VCaP (cell line): ENCODE results near the gene MSLN.
"Not testable (repeated sequence)": the region's sequence is repeated elsewhere in the genome, so short reads cannot be mapped to it uniquely, and the experiment has no call there.

ENCODE experiments used
- H3K27ac ChIP-seq: fragments of 450-650 bp; 2 replicates; pipeline ENCODE4 v1.5.1; 2017
- CTCF ChIP-seq: fragments of 450-650 bp; conservative IDR thresholded peaks from 2 replicates; pipeline ENCODE4 v1.5.1; 2017; ENCODE audit warnings: mild to moderate bottlenecking, moderate library complexity

Gene MSLN

GRCh38 chr16:747978-748746 lies 12.4 kb upstream of the MSLN start:
- H3K27ac ChIP-seq = no peak overlapping the region
- no peak for TF ChIP-seq CTCF

GRCh38 chr16:749010-749409 lies 11.5 kb upstream of the MSLN start:
- H3K27ac ChIP-seq = no peak overlapping the region
- TF ChIP-seq CTCF = no peak

GRCh38 chr16:750485-750884 lies 10.0 kb upstream of the MSLN start:
- no peak overlapping the region for H3K27ac ChIP-seq
- TF ChIP-seq CTCF = no peak

- TF ChIP-seq CTCF = no peak
Observed at GRCh38 chr16:751152-752006, 9.2 kb upstream of the MSLN start.

GRCh38 chr16:752007-752312 lies 8.6 kb upstream of the MSLN start:
- H3K27ac ChIP-seq = peak overlapping the region; percentile 48
- TF ChIP-seq CTCF = no peak

More at GRCh38 chr16:751152-752006, 9.2 kb upstream of the MSLN start:
- peak overlapping the region; percentile 48 for H3K27ac ChIP-seq

- not testable (repeated sequence) for H3K27ac ChIP-seq
Observed at GRCh38 chr16:754121-754607, 6.4 kb upstream of the MSLN start.

GRCh38 chr16:754656-755055 lies 5.9 kb upstream of the MSLN start:
- no peak overlapping the region for H3K27ac ChIP-seq

More at GRCh38 chr16:754656-755055, 5.9 kb upstream of the MSLN start:
- TF ChIP-seq CTCF = no peak
